GM23338 (cell line): ENCODE data around the gene HACD2. TPM values are rescaled to one million over a fixed set of nuclear protein-coding genes. Genes with fewer than 3 reads are reported as not detected.

Source experiments
- ATAC-seq: fragments of 200-7000 bp; cut with Tn5 transposase; 3 replicates; pipeline ENCODE4 v1.9.1; 2020
- DNase-seq: peaks from one replicate; pipeline ENCODE4 v3.0.0-alpha.2; 2015; ENCODE audit warnings: low spot score
- H2AFZ ChIP-seq: fragments of 200-600 bp; sonication (generic); 2 replicates; pipeline ENCODE4 v1.8.0; 2016; ENCODE audit warnings: antibody characterized with exemption, mild to moderate bottlenecking, moderate library complexity
- H3F3A ChIP-seq: fragments of 200-600 bp; sonication (generic); replicated peaks from 2 replicates; pipeline ENCODE4 v1.8.0; 2017; ENCODE audit warnings: antibody characterized with exemption, mixed run types, low read depth
- H3K27ac ChIP-seq: fragments of 200-600 bp; sonication (generic); 2 replicates; pipeline ENCODE4 v1.6.1; 2016; ENCODE audit warnings: low read depth
- H3K27me3 ChIP-seq: fragments of 200-600 bp; sonication (generic); 2 replicates; pipeline ENCODE4 v1.8.0; 2016; ENCODE audit warnings: mild to moderate bottlenecking, mixed run types, moderate library complexity; ENCODE audit not compliant: insufficient read depth
- H3K36me3 ChIP-seq: fragments of 200-600 bp; sonication (generic); 2 replicates; pipeline ENCODE4 v1.8.0; 2016; ENCODE audit warnings: mild to moderate bottlenecking; ENCODE audit not compliant: insufficient read depth
- H3K4me1 ChIP-seq: fragments of 200-600 bp; sonication (generic); 2 replicates; pipeline ENCODE4 v1.8.0; 2016; ENCODE audit warnings: mild to moderate bottlenecking, moderate library complexity; ENCODE audit not compliant: insufficient read depth
- H3K4me2 ChIP-seq: fragments of 200-600 bp; sonication (generic); 2 replicates; pipeline ENCODE4 v1.7.1; 2017; ENCODE audit warnings: mixed run types
- H3K4me3 ChIP-seq: fragments of 200-600 bp; sonication (generic); 2 replicates; pipeline ENCODE4 v1.6.1; 2016; ENCODE audit warnings: mixed run types
- H3K79me2 ChIP-seq: fragments of 200-600 bp; sonication (generic); replicated peaks from 2 replicates; pipeline ENCODE4 v1.8.0; 2017; ENCODE audit warnings: mild to moderate bottlenecking; ENCODE audit not compliant: insufficient read depth
- H3K9me2 ChIP-seq: fragments of 200-600 bp; sonication (generic); 2 replicates; pipeline ENCODE4 v1.8.0; 2017; ENCODE audit not compliant: insufficient read depth
- H4K20me1 ChIP-seq: fragments of 200-600 bp; sonication (generic); replicated peaks from 2 replicates; pipeline ENCODE4 v1.8.0; 2017; ENCODE audit warnings: mild to moderate bottlenecking; ENCODE audit not compliant: insufficient read depth
- H3K27ac Mint-ChIP-seq: 2 replicates; pipeline ENCODE4 v1.8.0; 2020; ENCODE audit warnings: inconsistent platforms, mild to moderate bottlenecking, moderate library complexity, mixed read lengths
- H3K27me3 Mint-ChIP-seq: 3 replicates; pipeline ENCODE4 v1.8.0; 2022; ENCODE audit warnings: low read depth, mild to moderate bottlenecking, moderate library complexity, mixed read lengths, inconsistent platforms; ENCODE audit not compliant: insufficient read depth, poor library complexity
- H3K36me3 Mint-ChIP-seq: 3 replicates; pipeline ENCODE4 v1.8.0; 2021; ENCODE audit warnings: low read depth, mild to moderate bottlenecking, inconsistent platforms, moderate library complexity, mixed read lengths
- H3K4me1 Mint-ChIP-seq: 3 replicates; pipeline ENCODE4 v1.8.0; 2020; ENCODE audit warnings: mild to moderate bottlenecking, inconsistent platforms, mixed read lengths
- H3K4me3 Mint-ChIP-seq: 3 replicates; pipeline ENCODE4 v1.8.0; 2021; ENCODE audit warnings: moderate library complexity, mild to moderate bottlenecking, inconsistent platforms, mixed read lengths
- H3K9me3 Mint-ChIP-seq: 3 replicates; pipeline ENCODE4 v1.8.0; 2020; ENCODE audit warnings: moderate library complexity, mild to moderate bottlenecking, inconsistent platforms, mixed read lengths
- CREB1 ChIP-seq: fragments of 250-450 bp; sonication (Bioruptor Pico); IDR thresholded peaks from 2 replicates; pipeline ENCODE4 v1.5.0; 2020; ENCODE audit warnings: low read depth, mild to moderate bottlenecking, moderate library complexity
- EZH2 ChIP-seq: fragments of 200-600 bp; sonication (generic); IDR thresholded peaks from one replicate; pipeline ENCODE4 v1.8.0; 2017; ENCODE audit warnings: antibody characterized with exemption, mild to moderate bottlenecking, low read depth; ENCODE audit not compliant: unreplicated experiment
- EZH2phosphoT487 ChIP-seq: fragments of 200-600 bp; sonication (generic); IDR thresholded peaks from one replicate; pipeline ENCODE4 v1.8.1; 2018; ENCODE audit warnings: antibody characterized with exemption; ENCODE audit not compliant: unreplicated experiment
- JUNB ChIP-seq: IDR thresholded peaks from one replicate; pipeline ENCODE4 v1.6.1; 2016; ENCODE audit warnings: antibody characterized with exemption; ENCODE audit not compliant: unreplicated experiment
- NANOG ChIP-seq: IDR thresholded peaks from 2 replicates; pipeline ENCODE4 v1.6.1; 2016; ENCODE audit warnings: antibody characterized with exemption, borderline replicate concordance
- STAT1 ChIP-seq: IDR thresholded peaks from one replicate; pipeline ENCODE4 v1.6.1; 2016; ENCODE audit warnings: antibody characterized with exemption; ENCODE audit not compliant: unreplicated experiment
- ZNF114 ChIP-seq: fragments of 250-450 bp; sonication (Bioruptor Pico); IDR thresholded peaks from 2 replicates; pipeline ENCODE4 v1.5.0; 2020; ENCODE audit warnings: mild to moderate bottlenecking, moderate library complexity
- ZNF331 ChIP-seq: fragments of 250-450 bp; sonication (Bioruptor Pico); IDR thresholded peaks from 2 replicates; pipeline ENCODE4 v1.5.0; 2020; ENCODE audit warnings: low read depth, mild to moderate bottlenecking, moderate library complexity
- polyA plus RNA-seq: library from polyadenylated mRNA; unstranded; fragments of >200 nt; fragmentation: Nextera tagmentation; extraction: Ambion mirVana; gene quantifications from 2 replicates; pipeline ENCODE4 v1.2.1, GENCODE V29; 2016
- total RNA-seq: library from RNA; depleted of rRNA; stranded (reverse); fragments of >200 nt; shearing (Covaris generic); gene quantifications from 2 replicates; pipeline ENCODE4 v1.2.3, GENCODE V29; 2014
- TF ChIP-seq, protein P1 (sequence below): IDR thresholded peaks from 2 replicates; pipeline ENCODE4 v1.6.1; 2016; ENCODE audit warnings: antibody characterized with exemption
- TF ChIP-seq, protein P2 (sequence below): IDR thresholded peaks from one replicate; pipeline ENCODE4 v1.6.1; 2018; ENCODE audit warnings: antibody characterized with exemption; ENCODE audit not compliant: unreplicated experiment

HACD2 gene
- total and polyA plus RNA-seq, 2 experiments from 2014 or later: 13.4 to 31.5 TPM

- ATAC-seq (no peak), DNase-seq (no peak)
- Histone ChIP-seq H4K20me1 (0 out of 2 replicates have a peak, but pooled peaks cover 2% of the 10 kb centered on the region), H3K27ac (no peak overlapping the region), H3K27me3 (no peaks in the 10 kb centered on the region), H3K36me3 (peaks cover 2% of the 10 kb centered on the region; the same call in 1 of the 2 replicates), H3K9me2 (no peaks in the 10 kb centered on the region), H3K4me2 (no peak overlapping the region), H3F3A (no peaks in the 10 kb centered on the region), H3K79me2 (no peaks in the 10 kb centered on the region), H3K4me3 (no peak overlapping the region), H2AFZ (no peak overlapping the region), H3K4me1 (no peaks in the 10 kb centered on the region)
- TF ChIP-seq STAT1 (no peak), EZH2 (no peak)
- H3K27ac Mint-ChIP-seq: no peak overlapping the region
- H3K9me3 Mint-ChIP-seq: no peaks in the 10 kb centered on the region
- H3K4me3 Mint-ChIP-seq: no peak overlapping the region
- peaks cover 5% of the 10 kb centered on the region; the same call in 1 of the 3 replicates for H3K4me1 Mint-ChIP-seq
- no peaks in the 10 kb centered on the region for H3K36me3 Mint-ChIP-seq
- H3K27me3 Mint-ChIP-seq: no peaks in the 10 kb centered on the region
These were observed 25.5 kb upstream of the HACD2 start for GRCh38 chr3:123610331-123610730.

GRCh38 chr3:123609063-123609462 lies 24.2 kb upstream of the HACD2 start:
- H3K79me2 ChIP-seq: no peaks in the 10 kb centered on the region
- H3K4me3 Mint-ChIP-seq: no peak overlapping the region
- TF ChIP-seq NANOG (no peak), ZNF331 (CRISPR knock-in tag) (no peak), EZH2 (no peak), STAT1 (no peak)
- H3F3A ChIP-seq: no peaks in the 10 kb centered on the region
- H3K9me3 Mint-ChIP-seq: no peaks in the 10 kb centered on the region
- no peak overlapping the region for H2AFZ ChIP-seq
- H3K36me3 Mint-ChIP-seq: no peaks in the 10 kb centered on the region
- no peak for ATAC-seq
- no peak for DNase-seq
- H4K20me1 ChIP-seq: 0 out of 2 replicates have a peak, but pooled peaks cover 2% of the 10 kb centered on the region
- H3K4me2 ChIP-seq: no peak overlapping the region
- H3K36me3 ChIP-seq: peaks cover 2% of the 10 kb centered on the region; the same call in 1 of the 2 replicates
- H3K4me3 ChIP-seq: no peak overlapping the region
- H3K27ac ChIP-seq: no peak overlapping the region
- no peaks in the 10 kb centered on the region for H3K27me3 ChIP-seq
- no peaks in the 10 kb centered on the region for H3K4me1 ChIP-seq
- H3K27ac Mint-ChIP-seq: no peak overlapping the region
- H3K9me2 ChIP-seq: no peaks in the 10 kb centered on the region
- H3K4me1 Mint-ChIP-seq: peaks cover 5% of the 10 kb centered on the region; the same call in 1 of the 3 replicates
- H3K27me3 Mint-ChIP-seq: no peaks in the 10 kb centered on the region

DNA sequence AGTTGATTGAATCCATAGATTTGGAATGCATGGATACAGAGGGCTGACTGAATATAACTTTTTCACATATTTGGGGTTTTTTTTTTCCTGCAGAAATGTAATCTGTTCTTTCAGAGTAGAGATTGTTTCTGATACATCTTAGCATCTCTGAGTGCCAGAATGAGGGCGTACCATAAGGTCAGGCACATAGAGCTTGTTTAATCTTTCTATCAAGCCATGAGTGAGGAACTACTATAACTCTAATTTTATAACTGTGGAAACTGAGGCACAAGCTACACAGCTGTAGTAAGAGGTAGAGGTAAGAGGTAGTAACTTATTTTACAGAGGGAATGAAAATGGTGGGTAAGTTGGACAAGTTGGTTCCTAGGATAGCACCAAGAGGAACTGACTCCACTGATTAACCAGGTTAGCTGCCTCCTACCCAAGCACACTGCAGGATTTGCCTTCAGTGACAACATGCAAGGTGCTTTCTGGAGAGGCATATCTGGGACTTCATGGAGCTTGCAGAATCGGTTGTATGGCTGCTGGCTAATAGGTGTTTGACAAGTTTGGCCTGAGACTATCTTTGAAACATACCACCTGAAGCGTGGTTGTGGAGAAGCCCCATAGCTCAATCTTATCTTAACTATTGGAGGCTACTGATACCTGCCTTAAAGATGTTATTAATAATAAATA lies 23.5 kb upstream of the HACD2 start:
- Histone ChIP-seq H3K27me3 (no peaks in the 10 kb centered on the region), H3K79me2 (no peaks in the 10 kb centered on the region), H3F3A (no peaks in the 10 kb centered on the region), H2AFZ (no peak overlapping the region), H3K36me3 (peaks cover 2% of the 10 kb centered on the region; the same call in 1 of the 2 replicates), H3K4me2 (no peak overlapping the region), H3K4me3 (no peak overlapping the region), H3K9me2 (no peaks in the 10 kb centered on the region), H3K27ac (no peak overlapping the region), H3K4me1 (no peaks in the 10 kb centered on the region), H4K20me1 (0 out of 2 replicates have a peak, but pooled peaks cover 2% of the 10 kb centered on the region)
- Mint-ChIP-seq H3K9me3 (no peaks in the 10 kb centered on the region), H3K4me1 (peaks cover 5% of the 10 kb centered on the region; the same call in 1 of the 3 replicates), H3K27me3 (no peaks in the 10 kb centered on the region), H3K27ac (no peak overlapping the region), H3K4me3 (no peak overlapping the region), H3K36me3 (no peaks in the 10 kb centered on the region)
- DNase-seq (no peak), ATAC-seq (no peak)
- no peak for TF ChIP-seq JUNB
- no peak for TF ChIP-seq STAT1
- no peak for TF ChIP-seq EZH2phosphoT487
- TF ChIP-seq CREB1: no peak
- TF ChIP-seq, protein P1, sequence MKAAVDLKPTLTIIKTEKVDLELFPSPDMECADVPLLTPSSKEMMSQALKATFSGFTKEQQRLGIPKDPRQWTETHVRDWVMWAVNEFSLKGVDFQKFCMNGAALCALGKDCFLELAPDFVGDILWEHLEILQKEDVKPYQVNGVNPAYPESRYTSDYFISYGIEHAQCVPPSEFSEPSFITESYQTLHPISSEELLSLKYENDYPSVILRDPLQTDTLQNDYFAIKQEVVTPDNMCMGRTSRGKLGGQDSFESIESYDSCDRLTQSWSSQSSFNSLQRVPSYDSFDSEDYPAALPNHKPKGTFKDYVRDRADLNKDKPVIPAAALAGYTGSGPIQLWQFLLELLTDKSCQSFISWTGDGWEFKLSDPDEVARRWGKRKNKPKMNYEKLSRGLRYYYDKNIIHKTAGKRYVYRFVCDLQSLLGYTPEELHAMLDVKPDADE: no peak
- no peak for TF ChIP-seq EZH2
- TF ChIP-seq, protein P2, sequence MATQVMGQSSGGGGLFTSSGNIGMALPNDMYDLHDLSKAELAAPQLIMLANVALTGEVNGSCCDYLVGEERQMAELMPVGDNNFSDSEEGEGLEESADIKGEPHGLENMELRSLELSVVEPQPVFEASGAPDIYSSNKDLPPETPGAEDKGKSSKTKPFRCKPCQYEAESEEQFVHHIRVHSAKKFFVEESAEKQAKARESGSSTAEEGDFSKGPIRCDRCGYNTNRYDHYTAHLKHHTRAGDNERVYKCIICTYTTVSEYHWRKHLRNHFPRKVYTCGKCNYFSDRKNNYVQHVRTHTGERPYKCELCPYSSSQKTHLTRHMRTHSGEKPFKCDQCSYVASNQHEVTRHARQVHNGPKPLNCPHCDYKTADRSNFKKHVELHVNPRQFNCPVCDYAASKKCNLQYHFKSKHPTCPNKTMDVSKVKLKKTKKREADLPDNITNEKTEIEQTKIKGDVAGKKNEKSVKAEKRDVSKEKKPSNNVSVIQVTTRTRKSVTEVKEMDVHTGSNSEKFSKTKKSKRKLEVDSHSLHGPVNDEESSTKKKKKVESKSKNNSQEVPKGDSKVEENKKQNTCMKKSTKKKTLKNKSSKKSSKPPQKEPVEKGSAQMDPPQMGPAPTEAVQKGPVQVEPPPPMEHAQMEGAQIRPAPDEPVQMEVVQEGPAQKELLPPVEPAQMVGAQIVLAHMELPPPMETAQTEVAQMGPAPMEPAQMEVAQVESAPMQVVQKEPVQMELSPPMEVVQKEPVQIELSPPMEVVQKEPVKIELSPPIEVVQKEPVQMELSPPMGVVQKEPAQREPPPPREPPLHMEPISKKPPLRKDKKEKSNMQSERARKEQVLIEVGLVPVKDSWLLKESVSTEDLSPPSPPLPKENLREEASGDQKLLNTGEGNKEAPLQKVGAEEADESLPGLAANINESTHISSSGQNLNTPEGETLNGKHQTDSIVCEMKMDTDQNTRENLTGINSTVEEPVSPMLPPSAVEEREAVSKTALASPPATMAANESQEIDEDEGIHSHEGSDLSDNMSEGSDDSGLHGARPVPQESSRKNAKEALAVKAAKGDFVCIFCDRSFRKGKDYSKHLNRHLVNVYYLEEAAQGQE: no peak
- TF ChIP-seq ZNF114 (CRISPR knock-in tag): no peak
- no peak for TF ChIP-seq NANOG
